Measurements from ENCODE around the gene DUSP16.
"Not testable (repeated sequence)": the region's sequence is repeated elsewhere in the genome, so short reads cannot be mapped to it uniquely, and the experiment has no call there.

DUSP16 gene

GRCh38 chr12:12562585-12563261 is at the start of gene DUSP16:
Gene DUSP16 (minus strand): TSS chr12:12562863. CDS start chr12:12521098, 41,765 bp downstream.
- peak; percentile 97 for DNase-seq (ENCODE audit: low read depth)

- peak; percentile 63 for DNase-seq (ENCODE audit: low read depth)
These were observed 49.7 kb upstream of the DUSP16 start for GRCh38 chr12:12612358-12612757.

- peak; percentile 95 for DNase-seq (ENCODE audit: low read depth)
These were observed 49.0 kb upstream of the DUSP16 start, which contains the start of gene CREBL2 for GRCh38 chr12:12611512-12612306. Gene CREBL2 (plus strand): TSS chr12:12611876. CDS start chr12:12612173, 297 bp downstream.

- no peak for DNase-seq (ENCODE audit: low read depth)
These were observed 48.0 kb upstream of the DUSP16 start for GRCh38 chr12:12610711-12611110.

GRCh38 chr12:12609692-12610091 is 47.0 kb upstream of the DUSP16 start:
- DNase-seq (ENCODE audit: low read depth) = no peak

GRCh38 chr12:12608557-12608957 is 45.9 kb upstream of the DUSP16 start:
- peak; percentile 14 for DNase-seq (ENCODE audit: low read depth)

GRCh38 chr12:12606781-12607589 is 44.3 kb upstream of the DUSP16 start:
- peak; percentile 60 for DNase-seq (ENCODE audit: low read depth)

- no peak for DNase-seq (ENCODE audit: low read depth)
These were observed 42.1 kb upstream of the DUSP16 start for GRCh38 chr12:12604740-12605139.

GRCh38 chr12:12600659-12601058 is 38.0 kb upstream of the DUSP16 start:
- DNase-seq (ENCODE audit: low read depth) = no peak

- DNase-seq (ENCODE audit: low read depth) = peak; percentile 11
These were observed 37.3 kb upstream of the DUSP16 start for GRCh38 chr12:12599750-12600643.

GRCh38 chr12:12598864-12599263 is 36.2 kb upstream of the DUSP16 start:
- DNase-seq (ENCODE audit: low read depth) = no peak

- DNase-seq (ENCODE audit: low read depth) = not testable (repeated sequence)
These were observed 33.9 kb upstream of the DUSP16 start for GRCh38 chr12:12596598-12596997.

GRCh38 chr12:12595929-12596328 is 33.3 kb upstream of the DUSP16 start:
- DNase-seq (ENCODE audit: low read depth) = not testable (repeated sequence)

GRCh38 chr12:12592930-12593329 is 30.3 kb upstream of the DUSP16 start:
- peak; percentile 73 for DNase-seq (ENCODE audit: low read depth)

GRCh38 chr12:12590961-12591360 is 28.3 kb upstream of the DUSP16 start:
- DNase-seq (ENCODE audit: low read depth) = no peak

GRCh38 chr12:12588436-12588835 is 25.8 kb upstream of the DUSP16 start:
- not testable (repeated sequence) for DNase-seq (ENCODE audit: low read depth)

- no peak for DNase-seq (ENCODE audit: low read depth)
These were observed 25.2 kb upstream of the DUSP16 start for GRCh38 chr12:12587878-12588277.

- no peak for DNase-seq (ENCODE audit: low read depth)
These were observed 24.4 kb upstream of the DUSP16 start for GRCh38 chr12:12586879-12587675.

GRCh38 chr12:12585115-12585863 is 22.6 kb upstream of the DUSP16 start:
- DNase-seq (ENCODE audit: low read depth) = peak; percentile 37
